ENCODE data around the gene G2E3.

G2E3 gene

DNA sequence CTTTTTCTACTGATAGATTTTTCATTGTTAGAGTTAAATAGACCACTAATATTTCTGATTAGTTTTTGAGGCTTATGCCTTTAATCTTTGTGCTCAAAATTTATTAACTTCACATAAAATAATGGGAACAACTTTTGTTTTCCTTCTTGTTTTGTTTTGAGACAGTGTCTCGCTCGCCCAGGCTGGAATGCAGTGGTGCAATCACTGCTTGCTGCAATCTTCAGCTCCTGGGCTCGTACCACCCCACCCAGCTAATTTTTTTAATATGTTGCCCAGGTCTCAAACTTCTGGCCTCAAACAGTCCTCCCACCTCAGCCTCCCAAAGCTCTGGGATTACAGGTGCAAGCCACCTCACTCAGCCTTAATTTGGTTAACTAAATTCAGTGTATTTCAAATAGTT lies 80.0 kb downstream of the G2E3 start:
- TF ChIP-seq, protein P1, sequence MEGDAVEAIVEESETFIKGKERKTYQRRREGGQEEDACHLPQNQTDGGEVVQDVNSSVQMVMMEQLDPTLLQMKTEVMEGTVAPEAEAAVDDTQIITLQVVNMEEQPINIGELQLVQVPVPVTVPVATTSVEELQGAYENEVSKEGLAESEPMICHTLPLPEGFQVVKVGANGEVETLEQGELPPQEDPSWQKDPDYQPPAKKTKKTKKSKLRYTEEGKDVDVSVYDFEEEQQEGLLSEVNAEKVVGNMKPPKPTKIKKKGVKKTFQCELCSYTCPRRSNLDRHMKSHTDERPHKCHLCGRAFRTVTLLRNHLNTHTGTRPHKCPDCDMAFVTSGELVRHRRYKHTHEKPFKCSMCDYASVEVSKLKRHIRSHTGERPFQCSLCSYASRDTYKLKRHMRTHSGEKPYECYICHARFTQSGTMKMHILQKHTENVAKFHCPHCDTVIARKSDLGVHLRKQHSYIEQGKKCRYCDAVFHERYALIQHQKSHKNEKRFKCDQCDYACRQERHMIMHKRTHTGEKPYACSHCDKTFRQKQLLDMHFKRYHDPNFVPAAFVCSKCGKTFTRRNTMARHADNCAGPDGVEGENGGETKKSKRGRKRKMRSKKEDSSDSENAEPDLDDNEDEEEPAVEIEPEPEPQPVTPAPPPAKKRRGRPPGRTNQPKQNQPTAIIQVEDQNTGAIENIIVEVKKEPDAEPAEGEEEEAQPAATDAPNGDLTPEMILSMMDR (IDR thresholded peaks at IDR 0.05) = no peak

DNA sequence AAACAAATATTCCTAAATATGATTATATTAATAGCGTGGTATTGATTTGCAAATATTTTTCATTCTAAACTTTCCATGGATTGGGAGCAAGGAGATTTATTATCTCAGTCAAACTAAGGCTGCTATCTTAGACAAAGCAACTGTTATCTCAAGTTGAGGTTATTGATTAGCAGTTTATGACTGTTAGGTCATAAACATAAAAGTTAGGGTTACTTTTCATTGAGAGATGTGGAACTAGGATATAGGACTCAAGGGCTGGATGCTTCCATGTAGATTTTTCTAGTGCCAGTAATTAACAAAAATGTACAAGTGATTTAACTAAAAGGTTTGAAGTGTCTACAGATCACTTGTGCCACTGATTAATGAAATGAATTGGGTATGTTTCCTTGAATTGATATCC lies 82.2 kb downstream of the G2E3 start:
- TF ChIP-seq, protein P1 (IDR thresholded peaks at IDR 0.05) = no peak

DNA sequence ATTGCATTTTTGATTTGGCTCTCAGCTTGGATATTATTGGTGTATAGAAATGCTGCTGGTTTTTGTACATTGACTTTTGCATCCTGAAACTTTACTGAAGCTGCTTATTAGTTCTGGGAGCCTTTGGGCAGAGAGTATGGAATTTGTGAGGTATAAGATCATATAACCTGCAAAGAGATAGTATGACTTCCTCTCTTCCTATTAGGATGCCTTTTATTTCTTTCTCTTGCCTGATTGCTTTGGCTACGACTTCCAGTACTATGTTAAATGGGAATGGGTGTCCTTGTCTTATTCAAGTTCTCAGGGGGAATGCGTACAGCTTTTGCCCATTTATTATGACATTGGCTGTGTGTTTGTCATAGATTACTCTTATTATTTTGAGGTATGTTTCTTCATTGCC lies 86.6 kb downstream of the G2E3 start:
- TF ChIP-seq, protein P1 (IDR thresholded peaks at IDR 0.05) = no peak

DNA sequence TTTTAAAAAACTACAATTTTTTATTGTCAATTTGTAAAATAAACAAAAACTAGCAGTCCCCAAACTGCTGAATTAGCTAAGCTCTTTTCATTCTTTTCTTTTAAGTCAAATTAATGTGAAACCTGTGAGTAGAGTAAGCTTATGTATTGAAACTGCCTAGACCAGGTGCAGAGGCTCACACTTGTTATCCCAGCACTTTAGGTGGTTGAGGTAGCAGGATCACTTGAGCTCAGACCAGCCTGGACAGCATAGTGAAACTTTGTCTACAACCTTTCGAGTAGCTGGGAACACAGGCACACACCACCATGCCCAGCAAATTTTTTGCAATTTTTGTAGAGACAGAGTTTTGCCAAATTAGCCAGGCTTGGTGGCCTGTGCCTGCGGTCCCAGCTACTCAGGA lies 89.5 kb downstream of the G2E3 start:
- TF ChIP-seq, protein P1 (IDR thresholded peaks at IDR 0.05) = no peak

DNA sequence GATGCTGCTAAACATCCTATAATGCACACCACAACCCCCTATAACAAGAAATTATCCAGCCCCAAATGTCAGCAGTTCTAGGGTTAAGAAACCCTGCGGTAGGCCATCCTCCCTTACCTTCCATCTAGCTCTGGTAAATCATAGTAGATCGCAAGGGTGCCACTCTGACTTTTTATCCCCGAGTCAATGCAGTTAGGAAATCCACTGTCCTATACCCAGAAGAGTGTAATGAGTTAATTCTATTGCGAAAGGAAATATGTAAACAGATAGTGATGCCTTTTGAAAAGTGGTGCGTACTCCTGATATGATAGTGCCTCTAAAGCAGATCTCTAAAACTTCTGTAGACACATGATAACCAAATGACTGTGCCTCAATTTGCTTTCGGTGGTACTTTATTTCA lies 93.0 kb downstream of the G2E3 start:
- TF ChIP-seq, protein P1 (IDR thresholded peaks at IDR 0.05) = no peak

DNA sequence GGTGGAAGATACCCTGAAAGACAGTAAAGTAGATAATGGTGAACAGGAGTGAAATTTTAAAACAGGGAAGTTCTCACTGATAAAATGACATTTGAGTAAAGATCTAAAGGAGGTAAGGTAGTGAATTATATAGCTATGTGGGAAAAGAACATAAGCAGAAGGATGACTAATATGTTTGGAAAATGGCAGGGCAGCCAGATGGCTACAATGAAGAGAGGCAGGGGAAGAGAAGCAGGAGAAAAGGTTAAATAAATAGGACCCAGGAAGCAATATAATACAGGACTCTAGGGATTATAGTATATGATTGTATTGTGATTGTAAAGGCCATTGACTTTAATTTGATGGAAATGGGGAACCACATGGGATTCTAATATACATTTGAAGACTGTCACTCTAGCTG lies 96.2 kb downstream of the G2E3 start:
- TF ChIP-seq, protein P1 (IDR thresholded peaks at IDR 0.05) = no peak

DNA sequence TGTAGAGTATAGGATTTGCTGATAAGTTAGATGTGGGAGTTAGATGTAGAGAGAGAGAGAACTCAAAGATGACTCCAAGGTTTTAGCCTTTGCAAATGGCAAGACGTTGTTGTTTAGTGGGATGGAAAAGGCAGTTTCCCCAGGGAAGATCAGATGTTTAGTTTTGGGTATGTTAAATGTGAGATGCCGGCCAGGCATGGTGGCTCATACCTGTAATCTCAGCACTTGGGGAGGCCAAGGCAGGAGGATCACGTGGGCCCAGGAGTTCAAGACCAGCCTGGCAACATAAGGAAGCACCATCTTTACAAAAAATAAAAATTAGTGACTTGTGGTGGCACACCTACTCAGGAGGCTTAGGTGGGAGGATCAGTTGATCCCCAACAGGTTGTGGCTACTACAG lies 96.7 kb downstream of the G2E3 start:
- TF ChIP-seq, protein P1 (IDR thresholded peaks at IDR 0.05) = no peak

DNA sequence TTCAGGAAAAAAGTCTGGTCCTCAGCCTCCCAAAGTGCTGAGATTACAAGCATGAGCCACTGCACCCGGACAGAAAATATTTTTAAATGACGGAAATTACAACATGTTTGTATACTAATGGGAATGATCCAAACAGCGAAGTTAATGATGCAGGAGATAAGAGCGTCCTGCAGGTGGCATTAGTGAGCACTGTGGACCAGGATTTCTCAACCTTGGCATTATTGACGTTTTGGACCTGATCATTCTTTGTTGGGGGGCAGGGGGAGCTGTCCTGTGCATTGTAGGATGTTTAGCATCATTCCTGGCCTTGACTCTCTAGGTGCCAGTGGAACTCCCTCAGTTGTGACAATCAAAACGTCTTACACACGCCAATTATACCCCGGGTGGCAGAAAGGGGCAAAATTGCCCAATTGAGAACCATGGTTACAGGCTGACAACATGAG lies 97.3 kb downstream of the G2E3 start:
- TF ChIP-seq, protein P1 (IDR thresholded peaks at IDR 0.05) = peak; percentile 84

Data from LNCAP (cell line).